GM21576 (cell line): ENCODE data around the gene PRPF4.
"Not testable (repeated sequence)": the region's sequence is repeated elsewhere in the genome, so short reads cannot be mapped to it uniquely, and the experiment has no call there.

Experiments used
- ATAC-seq: cut with Tn5 transposase; IDR thresholded peaks from one replicate; pipeline ENCODE4 v1.9.1; 2021; ENCODE audit warnings: mild to moderate bottlenecking, moderate library complexity; ENCODE audit not compliant: unreplicated experiment

The PRPF4 gene

DNA sequence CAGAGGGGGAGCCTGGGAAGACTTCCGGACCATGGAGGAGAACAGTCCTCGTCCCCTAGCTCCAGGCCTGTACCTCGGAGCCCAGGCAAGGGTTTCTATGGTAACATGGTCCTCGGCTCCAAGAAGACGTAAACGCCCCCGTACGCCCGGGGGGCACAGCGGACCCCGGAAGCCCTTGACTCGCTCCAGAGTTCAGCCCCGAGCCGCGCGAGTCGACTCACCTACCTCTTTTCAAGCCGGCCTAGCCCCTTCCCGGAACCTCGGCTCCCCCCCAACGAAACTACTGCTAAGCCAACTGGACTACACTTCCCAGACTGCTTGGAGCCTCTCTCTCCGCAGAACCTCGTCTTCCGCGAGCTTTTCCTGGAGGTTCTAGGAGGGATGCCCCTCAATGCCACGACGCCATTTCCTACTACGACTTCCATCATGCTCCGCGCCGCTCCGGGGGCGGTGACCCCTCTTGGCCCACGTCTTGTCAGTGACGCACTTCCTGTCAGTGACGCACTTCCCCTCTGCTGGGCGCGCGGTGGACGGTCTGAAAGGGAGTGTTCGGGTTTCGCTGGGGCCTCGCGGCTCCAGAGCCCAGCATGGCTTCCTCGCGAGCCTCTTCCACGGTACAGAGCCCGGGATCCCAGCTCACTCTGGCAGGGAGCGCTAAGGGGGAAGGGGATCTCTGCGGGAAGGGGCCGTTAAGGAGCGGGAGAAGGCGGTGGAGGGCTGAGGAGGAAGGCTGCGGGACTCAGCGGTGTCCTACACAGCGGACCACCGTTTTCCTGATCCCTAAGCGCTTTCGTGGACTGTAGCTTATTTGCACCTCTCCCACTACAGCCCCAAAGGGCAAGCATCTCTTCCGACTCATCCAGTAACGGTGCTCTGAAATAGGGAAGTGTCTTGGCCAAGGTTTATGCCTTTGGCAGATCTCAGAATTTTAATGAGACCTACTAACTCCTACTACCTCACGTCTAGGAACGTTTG is at the start of gene PRPF4, which contains the start of gene CDC26:
Gene PRPF4, plus strand, starts transcription at position 502 of the 975 bp plus-strand sequence. Its CDS starts 86 bp downstream, at position 588.
Gene CDC26, minus strand, starts transcription at position 416 of the 975 bp plus-strand sequence. CDS start 3,065 bp downstream, outside the sequence.
- peak; percentile 98 for ATAC-seq

DNA sequence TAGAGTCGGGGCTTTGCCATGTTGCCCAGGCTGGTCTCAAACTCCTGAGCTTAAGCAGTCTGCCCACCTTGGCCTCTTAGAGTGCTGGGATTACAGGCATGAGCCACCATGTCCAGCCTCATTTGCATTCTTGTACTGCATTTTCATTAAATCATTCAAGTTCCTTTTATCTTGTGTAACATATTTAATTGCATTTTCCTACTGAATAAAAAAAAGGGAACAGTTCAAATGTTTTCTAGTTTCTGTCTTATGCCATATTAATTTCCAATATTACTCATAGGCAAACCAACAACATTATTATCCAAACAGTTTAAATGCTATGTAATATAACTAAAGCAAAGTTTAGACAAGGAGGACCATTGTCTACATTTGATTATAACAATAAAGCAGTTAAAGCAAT is 48.0 kb upstream of the PRPF4 start:
- ATAC-seq: no peak

DNA sequence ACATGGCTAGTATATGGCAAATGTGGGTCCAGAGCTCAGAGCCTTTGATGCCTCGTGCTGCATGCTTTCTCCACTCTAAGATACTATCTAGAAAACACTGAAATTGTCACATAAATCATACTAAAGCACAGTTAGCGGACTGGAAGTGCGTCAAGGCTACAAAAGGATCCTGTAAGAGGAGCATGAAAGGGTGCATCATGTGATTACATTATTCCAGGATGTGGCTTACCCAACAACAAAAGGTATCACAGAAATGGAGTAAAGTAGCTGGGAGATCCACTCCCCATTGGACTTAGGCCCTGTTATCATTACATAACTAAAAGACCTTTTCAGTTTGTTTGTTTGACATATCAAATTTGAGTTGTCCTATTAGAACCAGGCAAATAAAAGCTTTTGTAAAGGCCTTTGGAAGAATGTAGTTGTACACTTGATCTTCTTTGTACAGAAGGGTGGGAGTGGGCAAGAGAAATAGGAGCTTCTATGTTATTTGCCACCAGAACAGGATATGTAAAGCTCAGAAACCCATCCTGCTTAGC is 47.3 kb upstream of the PRPF4 start:
- no peak for ATAC-seq

DNA sequence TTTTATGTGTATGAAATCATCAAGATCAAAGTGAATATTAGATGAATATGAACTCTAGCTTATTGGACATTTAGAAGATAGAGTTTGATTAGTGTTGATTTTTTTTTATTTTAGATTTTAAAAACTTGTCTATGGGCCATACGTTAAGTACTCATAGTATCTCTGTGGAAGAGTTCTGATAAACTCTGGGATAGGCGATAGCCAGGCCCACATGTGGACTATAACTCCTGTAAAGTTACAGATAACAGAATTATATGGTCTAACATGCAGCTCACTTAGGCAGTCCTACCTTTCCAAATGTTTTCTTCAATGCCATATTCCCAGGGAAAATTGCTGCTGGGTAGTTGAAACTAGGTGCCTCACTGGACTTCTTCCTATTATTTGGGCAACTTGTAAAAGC is 43.8 kb upstream of the PRPF4 start:
- ATAC-seq: no peak

DNA sequence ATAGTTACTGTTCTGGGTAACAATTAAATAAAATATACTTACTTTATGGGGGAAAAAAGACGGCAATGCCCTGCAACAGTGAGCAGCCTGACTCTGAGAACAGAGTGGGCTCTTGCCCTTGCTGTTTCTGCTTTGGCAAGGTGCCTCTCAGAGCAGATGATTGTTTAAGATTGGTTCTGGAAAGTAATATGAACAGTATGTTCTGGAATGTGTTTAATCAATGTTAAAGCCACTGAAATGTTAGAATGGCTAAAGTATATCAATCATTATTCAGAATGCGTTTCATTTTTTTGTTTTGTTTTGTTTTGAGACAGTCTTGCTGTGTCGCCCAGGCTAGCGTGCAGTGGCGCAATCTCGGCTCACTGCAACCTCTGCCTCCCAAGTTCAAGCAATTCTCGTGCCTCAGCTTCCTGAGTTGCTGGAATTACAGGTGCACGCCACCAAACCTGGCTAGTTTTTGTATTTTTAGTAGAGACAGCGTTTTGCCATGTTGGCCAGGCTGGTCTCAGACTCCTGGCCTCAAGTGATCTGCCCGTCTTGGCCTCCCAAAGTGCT is 39.7 kb upstream of the PRPF4 start:
- ATAC-seq: not testable (repeated sequence)

DNA sequence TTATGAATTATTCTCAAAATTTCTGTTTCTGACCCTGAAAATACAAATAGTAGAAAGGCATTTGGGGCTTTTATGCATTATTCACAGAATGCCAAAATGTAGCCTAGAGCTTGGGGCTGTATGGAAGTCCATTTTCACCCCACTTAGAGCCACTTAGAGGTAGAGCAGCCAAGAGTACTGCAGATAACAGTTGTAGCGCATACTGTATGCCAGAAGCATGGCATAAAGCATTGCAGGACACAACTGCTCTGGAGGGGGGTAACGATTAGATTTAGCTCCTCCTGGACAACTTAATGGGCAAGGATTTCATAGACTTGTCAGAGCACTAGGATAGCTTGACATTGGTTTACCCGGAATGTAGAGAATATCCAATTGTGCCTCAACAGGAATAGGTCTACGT is 38.4 kb upstream of the PRPF4 start:
- ATAC-seq: no peak

DNA sequence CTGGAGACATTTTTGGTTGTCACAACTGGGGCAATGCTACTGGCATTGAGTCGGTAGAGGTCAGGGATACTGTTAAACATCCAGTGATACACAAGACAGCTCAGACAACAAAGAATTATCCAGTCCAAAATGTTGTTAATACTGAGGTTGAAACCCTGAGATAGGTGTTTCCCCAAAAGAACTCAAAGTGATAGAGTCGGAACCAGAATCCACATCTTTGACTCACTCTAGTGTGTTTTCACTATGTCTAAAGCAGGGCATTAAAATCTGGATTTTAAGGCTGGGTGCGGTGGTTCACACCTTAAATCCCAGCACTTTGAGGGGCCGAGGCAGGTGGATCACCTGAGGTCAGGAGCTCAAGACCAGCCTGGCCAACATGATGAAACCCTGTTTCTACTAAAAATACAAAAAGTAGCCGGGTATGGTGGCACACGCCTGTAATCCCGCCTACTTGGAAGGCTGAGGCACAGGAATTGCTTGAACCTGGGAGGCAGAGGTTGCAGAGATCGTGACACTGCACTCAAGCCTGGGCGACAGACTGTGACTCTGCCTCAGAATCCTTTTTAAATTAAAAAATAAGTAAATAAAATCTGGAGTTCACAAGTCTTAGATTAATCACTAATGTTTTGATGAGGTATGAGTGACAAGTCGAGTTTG is 37.1 kb upstream of the PRPF4 start:
- no peak for ATAC-seq

DNA sequence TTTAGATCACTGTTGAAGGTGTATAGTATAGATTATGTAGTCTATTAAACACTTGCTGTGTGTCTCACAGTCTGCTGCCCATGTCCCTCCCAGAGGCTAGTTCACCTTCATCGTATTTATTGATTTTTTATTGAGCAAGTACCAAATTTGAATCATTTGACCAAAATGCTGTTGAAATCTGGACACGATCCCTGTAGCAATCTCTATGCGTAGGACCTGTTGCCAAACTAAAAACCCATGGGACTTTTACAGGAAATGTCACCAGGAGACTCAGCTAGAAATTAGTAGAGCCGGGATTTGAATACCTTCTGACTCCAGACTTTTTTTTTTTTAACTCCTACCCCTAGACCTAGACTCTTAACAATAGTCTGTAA is 36.6 kb upstream of the PRPF4 start:
- ATAC-seq: no peak

DNA sequence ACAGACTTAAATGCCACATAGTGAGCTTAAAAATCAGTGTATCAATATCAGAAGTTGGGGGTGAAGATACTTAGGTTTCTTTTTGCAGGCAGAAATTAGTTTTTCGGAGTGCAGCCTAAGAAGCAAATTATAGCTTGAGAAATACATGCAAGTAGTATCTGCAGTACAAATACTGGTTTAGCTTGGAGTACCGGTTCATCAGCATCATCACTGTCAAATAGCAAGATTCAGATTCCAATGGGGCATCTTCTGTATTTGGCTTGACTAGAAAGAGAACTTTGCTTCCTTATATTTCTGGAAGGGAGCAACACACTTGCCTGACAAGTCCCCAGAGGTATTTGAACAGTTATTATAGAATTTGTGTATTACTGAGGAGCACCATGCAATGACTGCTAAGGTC is 34.3 kb upstream of the PRPF4 start:
- ATAC-seq: no peak

DNA sequence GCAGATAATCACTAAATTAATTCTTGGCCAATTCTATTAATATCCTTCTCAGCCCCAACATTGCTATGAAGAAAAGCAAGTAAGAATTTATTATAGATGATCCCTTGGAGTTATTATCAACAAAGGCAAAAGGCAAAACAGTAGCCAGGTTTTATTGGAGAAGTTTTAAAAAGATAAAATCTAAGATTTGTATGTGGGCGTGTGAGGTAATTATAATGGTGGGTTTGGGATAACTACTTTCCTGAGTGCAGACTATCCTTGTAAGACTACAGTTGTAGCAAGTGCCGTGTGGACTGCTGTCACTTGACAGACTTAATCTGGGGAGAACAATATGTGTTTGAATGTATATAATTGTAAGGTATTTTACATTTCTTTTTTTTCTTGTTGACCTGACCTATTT is 30.9 kb upstream of the PRPF4 start:
- no peak for ATAC-seq

DNA sequence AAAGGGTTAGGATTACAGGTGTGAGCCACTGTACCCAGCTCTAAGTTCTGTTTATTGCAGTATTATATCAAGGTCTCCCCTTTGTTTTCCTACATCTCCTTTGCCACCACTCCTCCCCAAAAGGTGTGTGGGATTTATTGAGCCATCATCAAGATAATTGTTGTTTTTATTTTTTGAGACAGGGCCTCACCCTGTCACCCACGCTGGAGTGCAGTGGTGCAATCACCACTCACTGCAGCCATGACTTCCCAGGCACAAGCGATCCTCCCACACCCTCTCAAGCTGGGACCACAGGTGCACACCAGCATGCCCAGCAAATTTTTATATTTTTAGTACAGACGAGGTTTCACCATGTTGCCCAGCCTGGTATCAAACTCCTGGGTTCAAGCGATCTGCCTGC is 29.6 kb upstream of the PRPF4 start:
- no peak for ATAC-seq

DNA sequence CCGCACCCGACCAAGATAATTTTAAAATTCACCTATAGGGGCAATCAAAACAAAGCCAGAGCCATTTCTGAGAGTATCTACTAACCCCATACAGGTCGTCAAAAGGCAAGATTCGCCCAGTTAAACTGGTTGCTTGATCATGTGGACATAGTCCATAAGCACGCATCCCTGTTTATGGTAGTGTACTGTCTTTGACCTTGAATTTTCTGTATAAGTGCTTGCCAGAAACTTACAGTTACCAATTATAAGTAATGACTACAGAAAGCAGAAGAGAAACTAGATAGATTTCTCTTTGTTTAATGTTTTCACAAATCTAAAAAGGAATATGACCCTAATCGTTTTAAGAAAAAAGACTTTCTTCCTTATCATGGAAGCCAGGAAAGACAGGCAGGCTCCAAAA is 28.5 kb upstream of the PRPF4 start:
- no peak for ATAC-seq

DNA sequence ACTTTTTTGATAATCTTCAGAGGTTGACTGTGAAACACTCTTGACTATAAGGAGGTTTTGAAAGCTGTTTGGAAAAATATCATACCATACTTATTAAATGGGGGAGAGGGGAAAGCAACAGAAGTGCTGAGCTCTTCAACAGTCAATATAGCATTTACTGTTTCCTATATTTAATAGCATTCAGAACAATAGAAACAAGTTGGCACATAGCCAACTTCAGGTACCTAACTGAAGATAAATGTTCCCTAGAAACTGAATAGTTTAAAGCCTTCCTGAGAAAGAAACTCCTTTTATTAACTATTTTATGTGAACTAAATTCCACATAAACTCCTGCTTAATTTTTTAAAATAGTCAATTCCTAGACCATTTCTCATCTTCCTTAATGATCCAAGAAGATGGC is 27.8 kb upstream of the PRPF4 start:
- no peak for ATAC-seq

DNA sequence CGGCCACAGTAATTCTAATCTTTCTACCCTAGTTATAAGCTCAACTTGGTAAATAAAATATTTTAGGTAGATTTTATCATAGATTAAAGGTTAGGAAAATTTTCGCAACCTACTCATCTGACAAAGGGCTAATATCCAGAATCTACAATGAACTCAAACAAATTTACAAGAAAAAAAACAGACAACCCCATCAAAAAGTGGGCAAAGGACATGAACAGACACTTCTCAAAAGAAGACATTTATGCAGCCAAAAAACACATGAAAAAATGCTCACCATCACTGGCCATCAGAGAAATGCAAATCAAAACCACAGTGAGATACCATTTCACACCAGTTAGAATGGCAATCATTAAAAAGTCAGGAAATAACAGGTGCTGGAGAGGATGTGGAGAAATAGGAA is 25.8 kb upstream of the PRPF4 start:
- ATAC-seq: not testable (repeated sequence)

DNA sequence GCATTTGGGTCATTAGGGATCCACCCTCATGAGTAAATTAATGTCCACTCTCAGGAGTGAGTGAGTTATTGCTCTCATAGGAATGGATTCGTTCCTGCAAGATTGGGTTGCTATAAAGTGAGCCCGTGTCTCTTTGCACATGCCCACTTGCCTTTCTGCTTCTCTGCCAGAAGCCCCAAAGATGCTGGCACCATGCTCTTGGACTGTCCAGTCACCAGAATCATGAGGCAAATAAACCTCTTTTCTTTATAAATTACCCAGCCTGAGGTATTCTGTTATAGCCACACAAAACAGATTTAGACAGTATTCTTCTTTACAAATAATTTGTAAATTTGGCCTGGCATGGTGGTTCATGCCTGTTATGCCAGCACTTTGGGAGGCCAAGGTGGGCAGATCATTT is 24.7 kb upstream of the PRPF4 start:
- no peak for ATAC-seq

DNA sequence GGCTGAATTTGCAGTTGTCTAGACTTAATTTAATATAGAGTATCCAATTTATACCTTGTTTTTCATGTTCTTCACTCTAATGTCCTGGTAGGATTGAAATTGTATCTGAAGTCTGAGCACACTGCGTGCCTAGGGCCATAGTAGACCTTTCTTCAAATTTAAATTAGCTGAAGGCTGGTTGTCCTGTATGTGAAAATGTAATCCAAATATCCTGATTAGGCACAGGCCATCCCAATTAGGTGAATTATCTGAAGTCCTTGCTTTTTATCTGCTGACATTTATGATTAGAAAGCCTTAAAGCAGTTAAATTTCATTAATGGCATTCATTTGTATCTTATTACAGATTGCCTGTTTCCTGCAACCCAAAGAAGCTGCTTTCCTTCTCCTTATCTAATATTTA is 20.5 kb upstream of the PRPF4 start:
- ATAC-seq: no peak

DNA sequence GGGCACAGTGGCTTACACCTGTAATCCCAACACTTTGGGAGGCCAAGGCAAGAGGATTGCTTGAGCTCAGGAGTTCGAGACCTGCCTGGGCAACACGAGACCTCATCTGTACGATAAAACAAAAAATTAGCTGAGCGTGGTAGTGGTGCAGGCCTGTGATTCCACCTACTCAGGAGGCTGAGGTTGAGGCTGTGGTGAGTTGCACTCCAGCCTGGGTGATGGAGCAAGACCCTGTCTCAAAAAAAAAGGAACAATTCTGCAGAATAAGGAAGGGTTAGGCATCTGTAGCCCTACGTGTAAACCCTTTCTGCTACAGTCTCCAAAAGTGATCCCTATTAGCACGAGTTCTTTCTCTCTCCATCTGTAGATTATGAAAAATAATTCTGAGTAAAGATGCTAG is 20.0 kb upstream of the PRPF4 start:
- no peak for ATAC-seq

DNA sequence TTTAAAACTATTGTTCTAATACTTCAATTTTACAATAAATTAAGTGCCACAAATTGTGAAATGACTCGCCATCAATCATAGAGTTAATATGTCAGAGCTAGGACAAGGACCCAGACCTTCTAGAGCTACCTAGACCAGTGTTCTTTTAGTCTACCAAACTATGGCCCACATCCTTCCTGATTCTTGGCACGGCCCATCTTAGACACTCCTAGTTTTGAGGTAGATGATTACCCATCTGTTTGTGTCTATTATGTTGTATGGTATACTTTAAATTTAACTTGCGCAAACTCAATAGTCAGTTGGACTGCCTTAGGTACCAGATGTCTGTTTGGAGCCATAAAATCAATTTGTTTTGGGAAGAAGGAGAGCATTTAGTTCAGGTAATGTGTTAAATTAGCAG is 17.6 kb upstream of the PRPF4 start:
- ATAC-seq: no peak

DNA sequence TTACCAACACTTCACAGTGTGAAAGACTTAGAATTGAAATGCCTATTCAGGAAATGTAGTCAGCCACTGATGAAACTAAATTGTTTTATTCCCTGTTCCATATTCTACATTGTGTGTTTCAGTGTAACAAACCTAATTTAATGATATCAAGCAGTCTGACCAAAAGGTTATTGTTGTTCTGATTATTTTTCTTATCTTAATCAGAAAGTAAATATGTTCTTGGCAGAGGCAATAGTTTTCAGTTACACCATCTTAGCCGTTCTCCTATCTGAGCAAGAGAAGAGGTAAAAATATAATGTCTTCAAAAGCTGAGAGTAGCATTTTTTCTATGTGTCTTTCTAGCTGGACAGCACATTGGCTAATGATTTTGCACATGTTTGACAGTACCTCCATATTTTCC is 17.2 kb upstream of the PRPF4 start:
- ATAC-seq: no peak

DNA sequence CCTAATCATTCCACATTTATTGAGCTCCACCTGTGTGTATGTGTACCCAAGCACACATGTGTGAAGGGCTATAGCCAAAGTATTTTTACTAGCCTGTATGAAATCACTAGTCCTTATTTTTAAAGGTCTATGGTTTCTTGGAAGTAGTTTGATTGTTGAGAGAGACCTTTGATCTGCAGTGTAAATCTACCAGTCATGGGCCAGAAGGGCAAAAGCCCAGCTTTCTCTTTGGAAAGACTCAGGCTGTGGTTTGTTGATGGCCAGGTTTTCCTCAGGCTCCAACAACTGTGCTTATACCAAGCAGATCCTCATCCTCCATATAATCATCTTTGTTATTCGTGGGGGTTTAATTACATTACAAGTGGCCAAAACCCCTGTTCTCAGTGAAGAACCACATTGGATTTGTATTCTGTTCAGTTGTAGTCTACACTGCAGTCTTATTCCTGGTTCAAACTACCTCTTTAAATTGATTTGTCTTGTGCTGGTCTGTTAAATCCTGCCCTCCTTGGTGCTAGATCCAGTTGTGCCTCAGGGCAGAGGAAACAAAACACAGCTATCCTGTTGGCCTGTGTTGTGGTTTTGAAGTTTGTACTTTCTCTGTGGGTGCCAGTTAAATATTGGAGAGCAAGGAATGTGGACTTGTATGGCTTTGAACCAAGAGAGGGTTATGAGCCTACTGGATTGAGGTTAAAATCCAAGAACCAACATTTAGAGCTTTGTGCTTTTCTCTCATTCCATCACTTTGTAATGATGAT is 13.4 kb upstream of the PRPF4 start:
- no peak for ATAC-seq

DNA sequence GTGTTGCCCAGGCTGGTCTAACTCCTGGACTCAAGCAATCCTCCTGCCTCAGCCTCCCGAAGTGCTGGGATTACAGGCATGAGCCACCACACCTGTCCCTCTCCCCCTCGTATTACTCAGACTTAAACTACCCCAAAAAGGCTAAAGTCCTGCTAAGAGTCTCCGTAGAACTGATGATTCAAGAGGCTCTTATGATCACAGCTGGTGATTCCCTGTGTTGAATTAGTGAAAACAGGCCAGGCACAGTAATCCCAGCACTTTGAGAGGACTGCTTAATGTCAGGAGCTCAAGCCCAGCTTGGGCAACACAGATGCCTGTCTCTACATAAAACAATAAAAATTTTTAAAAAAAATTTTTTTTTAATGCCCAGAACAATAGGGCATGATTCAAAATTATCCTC is 9.3 kb upstream of the PRPF4 start:
- no peak for ATAC-seq
